NB4 (cell line): ENCODE results near the gene ATP13A2.

ENCODE experiments used
- MYC ChIP-seq: IDR thresholded peaks from 2 replicates; pipeline ENCODE4 v1.6.1; 2011; ENCODE audit warnings: low read depth, low read length
- TF ChIP-seq, protein P1 (sequence below): IDR thresholded peaks from one replicate; pipeline ENCODE4 v1.5.1; 2012; ENCODE audit warnings: low read depth, low read length

DNA sequence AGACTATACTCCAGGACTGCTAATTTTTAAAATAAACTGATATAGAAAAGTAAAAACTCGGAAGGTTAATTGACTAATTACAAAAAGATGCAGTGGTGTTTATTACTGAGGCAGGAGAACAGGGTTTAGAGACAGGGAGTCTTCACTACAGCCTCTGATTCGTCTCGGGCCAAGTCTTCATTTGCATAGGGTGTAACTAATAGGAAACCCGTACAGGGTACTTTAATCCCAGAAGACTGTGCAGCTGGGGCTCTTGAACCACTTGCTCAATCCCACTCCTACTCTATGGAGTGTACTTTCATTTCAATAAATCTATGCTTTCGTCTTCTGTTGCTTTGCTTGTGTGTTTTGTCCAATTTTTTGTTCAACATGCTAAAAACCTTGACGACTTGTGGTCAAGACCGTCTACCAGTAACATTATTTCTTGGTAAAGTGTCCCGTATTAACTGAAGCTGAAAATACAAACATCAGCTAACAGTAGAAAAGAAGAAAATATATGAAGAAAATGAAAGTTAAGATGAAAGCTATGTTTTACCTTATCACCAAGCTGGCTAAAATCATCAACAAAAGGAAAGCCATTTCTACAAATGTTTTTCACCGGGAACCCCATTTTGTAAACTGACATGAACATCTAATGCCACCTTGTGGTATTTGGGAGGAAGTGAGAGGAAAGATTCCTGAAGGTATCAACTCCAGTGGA lies 34.1 kb upstream of the ATP13A2 start:
- TF ChIP-seq, protein P1, sequence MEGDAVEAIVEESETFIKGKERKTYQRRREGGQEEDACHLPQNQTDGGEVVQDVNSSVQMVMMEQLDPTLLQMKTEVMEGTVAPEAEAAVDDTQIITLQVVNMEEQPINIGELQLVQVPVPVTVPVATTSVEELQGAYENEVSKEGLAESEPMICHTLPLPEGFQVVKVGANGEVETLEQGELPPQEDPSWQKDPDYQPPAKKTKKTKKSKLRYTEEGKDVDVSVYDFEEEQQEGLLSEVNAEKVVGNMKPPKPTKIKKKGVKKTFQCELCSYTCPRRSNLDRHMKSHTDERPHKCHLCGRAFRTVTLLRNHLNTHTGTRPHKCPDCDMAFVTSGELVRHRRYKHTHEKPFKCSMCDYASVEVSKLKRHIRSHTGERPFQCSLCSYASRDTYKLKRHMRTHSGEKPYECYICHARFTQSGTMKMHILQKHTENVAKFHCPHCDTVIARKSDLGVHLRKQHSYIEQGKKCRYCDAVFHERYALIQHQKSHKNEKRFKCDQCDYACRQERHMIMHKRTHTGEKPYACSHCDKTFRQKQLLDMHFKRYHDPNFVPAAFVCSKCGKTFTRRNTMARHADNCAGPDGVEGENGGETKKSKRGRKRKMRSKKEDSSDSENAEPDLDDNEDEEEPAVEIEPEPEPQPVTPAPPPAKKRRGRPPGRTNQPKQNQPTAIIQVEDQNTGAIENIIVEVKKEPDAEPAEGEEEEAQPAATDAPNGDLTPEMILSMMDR: peak; percentile 64
- no peak for TF ChIP-seq MYC
